Smooth muscle cell of the brain vasculature (primary cell): ENCODE results near the gene NR1D2.
"Not testable (repeated sequence)": the region's sequence is repeated elsewhere in the genome, so short reads cannot be mapped to it uniquely, and the experiment has no call there.

ENCODE experiments used
- DNase-seq: peaks from one replicate; pipeline ENCODE4 v3.0.0-alpha.2; 2012; ENCODE audit warnings: low read depth, low spot score

NR1D2 gene

DNA sequence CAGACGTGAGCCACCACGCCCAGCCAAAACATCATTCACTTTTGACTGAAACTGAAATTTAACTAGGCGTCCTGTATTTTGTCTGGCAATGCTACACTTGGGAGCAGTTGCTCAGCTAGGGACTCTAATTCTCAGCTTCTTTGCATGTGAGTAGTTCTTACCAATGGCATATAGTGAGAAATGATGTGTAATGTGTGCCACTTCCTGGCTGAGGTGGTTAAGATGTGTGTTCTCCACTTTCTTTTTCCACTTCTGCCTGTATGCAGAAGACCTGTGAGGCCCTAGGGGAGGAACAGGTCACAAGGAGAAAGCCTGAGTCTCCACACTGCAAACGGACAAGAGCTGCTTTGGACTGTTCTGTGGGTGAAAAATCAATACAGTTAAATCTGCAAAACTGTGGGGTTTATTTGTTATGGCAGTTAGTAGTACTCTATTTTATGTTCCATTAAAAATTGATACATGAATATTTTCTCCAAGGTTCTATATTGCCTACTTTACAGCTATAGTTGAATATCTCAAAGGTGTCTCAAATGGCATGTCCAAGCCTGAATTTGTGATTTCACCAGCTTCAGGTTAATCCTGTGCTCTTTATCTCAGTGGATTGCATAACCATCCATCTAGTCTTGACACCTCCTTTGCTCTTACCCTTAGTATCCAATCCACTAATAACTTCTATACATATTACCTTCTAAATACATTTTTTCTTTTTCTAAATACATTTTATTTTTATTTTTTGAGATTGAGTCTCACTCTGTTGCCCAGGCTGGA lies 59.3 kb downstream of the NR1D2 start:
- DNase-seq = no peak

DNA sequence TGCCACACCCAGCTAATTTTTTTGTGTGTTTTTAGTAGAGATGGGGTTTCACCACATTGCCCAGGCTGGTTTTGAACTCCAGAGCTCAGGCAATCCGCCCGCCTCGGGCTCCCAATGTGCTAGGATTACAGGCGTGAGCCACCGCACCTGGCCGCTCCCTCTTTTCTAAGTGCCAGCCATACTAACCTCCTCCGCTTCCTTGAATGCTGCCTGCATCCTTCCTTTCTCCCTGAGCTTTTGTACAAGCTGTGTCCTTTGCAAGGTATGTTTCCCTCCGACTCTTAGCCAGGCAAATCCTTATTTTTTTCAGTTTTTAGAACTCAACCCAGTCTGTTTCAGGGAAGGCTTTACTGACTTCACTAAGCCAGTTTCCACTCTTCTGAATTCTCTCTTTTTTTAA lies 60.6 kb downstream of the NR1D2 start:
- DNase-seq = no peak

DNA sequence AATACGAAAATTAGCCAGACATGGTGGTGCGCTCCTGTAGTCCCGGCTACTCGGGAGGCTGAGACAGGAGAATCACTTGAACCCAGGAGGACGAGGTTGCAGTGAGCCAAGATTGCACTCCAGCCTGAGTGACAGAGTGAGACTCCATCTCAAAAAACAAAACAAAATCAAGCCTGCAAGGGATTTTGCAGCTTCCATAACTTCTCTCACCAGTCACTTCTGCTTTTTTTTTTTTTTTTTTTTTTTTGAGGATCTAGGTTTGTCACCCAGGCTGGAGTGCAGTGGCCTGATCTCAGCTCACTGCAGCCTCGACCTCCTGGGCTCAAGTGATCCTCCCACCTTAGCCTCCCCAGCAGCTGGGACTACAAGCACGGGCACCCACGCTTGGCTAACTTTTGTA lies 65.7 kb downstream of the NR1D2 start:
- DNase-seq = not testable (repeated sequence)

DNA sequence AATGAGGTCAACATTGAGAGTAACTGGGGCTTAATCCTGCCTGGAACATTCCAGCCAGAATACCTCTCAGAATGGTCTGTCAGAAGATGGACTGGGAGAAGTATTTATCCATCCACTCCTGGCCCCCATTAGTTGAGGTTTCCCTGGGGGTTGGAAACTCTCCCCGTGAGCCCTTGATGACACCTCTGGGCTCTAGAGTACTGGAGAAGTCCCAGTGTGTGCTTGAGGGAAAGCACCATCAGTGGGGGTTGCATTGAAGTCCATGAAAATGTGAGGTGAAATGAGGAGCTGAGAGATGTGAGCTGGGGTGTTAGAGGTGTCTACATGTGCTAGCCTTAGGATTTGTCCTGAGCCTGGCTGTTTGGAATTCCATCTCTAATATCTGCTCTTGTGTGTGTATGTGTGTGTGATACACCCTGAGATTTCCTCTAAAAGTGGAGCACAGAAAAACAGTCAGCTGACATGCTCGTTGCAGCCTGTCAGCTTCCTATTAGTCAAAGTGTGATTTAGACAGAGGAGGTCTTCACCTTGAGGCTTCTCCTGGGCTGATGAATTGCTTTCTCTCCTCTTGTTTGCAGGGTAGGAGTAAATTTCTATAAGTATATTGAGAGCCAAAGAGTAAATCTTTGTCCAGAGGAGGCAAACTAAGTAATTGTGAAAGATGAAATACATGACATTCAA lies 67.6 kb downstream of the NR1D2 start:
- no peak for DNase-seq

DNA sequence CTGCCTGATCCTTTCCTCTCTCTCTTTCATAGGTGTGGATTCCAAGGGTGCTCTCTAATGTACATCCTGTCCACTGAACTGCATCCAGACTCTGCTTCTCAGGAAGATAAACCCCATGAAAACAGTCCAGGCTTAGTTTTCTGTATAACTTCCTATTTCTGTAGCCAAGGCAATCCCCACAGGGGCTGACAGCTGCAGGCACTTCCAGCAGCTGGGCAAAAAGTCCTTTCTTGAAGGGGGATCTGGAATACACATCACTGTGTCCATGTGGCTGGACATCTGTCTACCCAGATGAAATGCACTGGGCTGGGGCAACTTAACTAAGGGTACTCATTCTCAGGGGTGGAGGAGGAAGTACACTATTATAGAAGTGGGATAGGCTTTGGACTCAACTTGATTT lies 72.2 kb downstream of the NR1D2 start:
- DNase-seq = no peak

DNA sequence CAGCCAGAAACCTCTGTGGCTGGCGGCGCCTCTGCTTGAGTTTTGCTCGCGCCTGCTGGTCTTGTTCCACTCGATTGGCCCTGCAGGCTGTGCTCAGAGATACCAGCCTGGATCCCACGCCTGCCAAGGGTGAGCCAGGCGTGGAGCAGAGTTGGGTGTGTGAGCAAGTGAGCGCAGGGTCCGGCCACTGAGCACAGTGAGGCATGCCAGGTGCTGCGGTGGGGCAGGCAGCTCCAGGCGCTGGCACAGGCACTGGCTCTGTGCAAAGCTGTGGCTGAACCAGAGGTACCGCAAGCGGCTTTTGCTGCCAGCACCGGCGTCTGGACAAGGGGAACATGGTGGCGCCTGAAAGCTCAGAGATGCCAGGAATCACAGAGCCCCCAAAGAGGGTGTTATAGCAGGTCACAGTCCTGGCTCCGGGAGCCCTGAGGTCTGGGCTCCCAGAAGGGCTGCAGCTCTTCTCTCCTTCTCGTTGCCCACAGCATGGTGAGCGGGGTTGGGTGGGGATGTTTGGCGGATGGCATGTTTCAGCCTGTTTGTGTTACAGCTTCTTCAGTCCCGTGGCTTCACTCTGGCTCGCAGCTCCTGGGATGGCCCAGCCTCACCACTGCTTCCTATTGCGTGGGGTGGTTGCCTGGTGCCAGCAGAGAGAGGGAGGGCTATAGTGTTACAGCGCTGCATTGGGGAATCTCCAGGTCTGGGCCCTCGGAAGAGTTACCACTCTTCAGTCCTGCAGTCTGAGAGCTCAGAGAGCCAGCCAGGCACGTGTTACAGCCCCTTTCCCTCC lies 73.9 kb downstream of the NR1D2 start:
- no peak for DNase-seq

DNA sequence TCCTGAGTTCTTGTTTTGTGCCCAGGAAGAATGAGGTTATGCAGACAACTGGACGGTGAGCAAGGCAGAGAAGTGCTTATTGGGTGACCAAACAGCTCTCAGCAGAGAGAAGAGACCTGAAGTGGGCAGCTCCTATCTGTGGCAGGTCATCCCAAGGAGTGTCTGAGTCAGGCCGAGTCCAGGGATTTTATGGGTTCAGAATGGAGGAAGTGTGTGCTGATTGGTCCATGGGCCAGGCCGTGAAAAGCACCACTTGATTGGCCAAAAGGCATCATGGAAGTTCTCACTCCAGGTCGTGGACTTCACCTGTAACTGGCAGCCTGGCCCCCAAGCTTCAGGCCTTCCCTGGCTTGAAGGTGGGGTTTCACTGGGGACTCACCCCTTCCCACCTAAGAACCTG lies 74.5 kb downstream of the NR1D2 start:
- DNase-seq = no peak

DNA sequence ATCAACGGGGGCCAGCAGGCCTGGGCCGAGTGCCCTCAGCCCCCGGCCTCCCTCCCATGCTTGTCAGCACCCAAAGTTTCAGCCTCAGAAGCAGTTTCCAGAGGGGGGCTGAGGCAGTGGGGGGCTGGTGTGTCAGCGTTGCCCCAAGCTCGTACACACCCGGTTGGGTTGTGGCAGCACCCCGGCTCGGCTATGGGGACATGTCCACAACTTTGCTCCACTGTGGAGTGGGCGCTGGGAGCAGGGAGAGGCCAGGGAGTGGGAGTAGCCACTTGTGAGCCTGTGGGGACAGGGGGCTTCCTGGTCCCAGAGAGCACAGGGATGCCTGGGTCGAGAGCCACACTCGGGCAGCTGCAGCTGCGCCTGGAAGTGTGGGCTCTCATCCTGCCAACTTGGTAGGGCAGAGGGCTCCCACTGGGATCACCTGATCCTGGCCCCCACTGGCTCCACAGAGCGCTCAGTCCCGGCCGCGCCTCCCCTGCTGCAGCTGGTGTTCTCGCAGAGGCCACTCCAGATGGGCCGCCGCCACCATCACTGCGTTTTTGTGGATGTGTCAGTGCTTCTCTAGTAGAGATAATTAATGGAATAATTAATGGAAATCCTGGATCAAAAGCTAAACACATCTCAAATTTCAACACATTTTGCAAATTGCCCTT lies 75.1 kb downstream of the NR1D2 start:
- DNase-seq = no peak

DNA sequence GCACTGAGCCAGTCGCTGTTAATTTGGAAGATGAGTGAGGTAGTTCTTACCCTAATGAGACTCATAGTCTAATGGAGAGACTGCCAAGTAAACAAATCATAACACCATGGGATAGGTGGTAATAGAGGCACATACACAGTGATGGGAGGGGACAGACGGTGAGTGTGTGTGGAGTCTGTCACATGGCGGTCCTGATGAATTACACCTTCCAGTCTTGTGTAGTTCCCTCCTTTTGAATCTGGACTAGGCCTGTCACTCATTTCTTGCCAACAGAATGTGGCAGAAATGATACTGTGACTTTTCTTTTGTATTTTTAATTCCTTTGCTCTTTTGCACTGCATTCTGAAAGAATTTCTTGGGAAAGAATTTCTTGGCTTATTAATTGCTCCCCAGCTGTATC lies 78.1 kb downstream of the NR1D2 start:
- no peak for DNase-seq

DNA sequence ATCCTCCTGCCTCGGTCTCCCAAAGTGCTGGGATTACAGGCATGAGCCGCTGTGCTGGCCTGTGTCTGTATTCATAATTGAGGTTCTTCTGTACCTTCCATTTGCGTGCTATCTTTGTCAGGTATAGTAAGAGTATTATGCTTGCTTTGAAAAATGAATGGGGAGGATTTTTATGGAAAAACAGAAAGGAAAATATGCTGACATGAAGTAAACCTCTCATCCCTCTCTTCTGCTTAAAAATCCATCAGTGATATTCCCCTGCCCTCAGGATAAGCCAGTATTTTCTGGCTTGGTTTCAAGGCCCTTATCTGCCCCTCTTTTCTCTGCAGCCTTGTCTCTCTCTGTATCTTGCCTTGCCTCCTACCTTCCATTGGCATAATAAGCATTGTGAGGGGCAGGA lies 80.7 kb downstream of the NR1D2 start:
- no peak for DNase-seq

DNA sequence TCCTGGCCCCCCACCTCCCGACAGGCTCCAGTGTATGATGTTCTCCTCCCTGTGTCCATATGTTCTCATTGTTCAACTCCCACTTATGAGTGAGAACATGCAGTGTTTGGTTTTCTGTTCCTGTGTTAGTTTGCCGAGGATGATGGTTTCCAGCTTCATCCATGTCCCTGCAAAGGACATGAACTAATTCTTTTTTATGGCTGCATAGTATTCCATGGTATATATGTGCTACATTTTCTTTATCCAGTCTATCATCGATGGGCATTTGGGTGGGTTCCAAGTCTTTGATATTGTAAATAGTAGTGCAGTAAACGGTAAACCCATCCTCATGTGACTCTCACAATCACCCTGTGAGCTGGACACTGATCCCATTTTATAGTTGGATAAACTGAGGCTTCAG lies 81.6 kb downstream of the NR1D2 start:
- DNase-seq = not testable (repeated sequence)

DNA sequence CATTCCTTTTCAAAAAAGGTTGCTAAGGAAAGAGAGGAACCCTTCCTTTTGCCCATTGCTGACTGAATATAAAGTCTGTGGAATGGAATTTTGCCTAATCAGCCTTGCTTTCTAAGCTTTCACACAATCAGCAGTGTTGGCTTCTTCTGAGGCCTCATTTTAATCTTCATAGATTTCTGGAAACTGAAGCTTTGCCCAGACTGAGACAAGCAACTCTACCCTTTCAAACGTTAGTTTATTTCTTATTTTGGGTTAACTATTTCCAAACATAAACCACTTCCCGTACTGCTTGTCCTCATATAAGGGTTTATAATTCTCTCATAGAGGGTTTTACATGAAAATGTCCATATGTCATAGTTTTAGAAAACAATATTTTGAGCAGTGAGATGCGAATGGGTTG lies 82.9 kb downstream of the NR1D2 start:
- DNase-seq = no peak
